Measurements from ENCODE around the gene BPHL. TPM values are rescaled to one million over a fixed set of nuclear protein-coding genes. Genes with fewer than 3 reads are reported as not detected.

The BPHL gene
- total and polyA plus RNA-seq, 4 donors: 21.4 to 53.1 (median 45.7) TPM

DNA sequence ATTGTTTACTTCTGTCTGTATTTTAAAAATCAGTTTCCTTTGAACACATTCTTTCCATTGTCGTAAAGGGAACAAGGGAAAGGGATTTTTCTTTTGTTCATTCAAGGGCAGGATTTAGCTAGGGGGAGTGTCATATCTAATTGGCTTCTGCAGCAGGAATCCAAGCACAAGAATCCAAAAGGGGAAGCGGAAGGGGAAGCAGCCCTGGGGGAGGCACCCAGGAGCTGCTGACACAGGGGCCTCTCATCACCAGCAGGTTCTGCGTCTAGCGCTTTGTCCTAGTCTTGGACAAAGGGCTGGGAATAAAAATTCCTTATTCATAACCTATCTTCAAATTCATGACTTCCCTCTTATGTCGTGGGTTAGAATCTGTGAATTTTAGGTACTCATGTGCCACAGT, 36.6 kb upstream of the BPHL start:
- Histone ChIP-seq H3K27me3 (ENCODE audit: control insufficient read depth, insufficient read depth, low read length) (no peaks in the 10 kb centered on the region), H3K4me3 (ENCODE audit: low read depth, low read length) (no peak overlapping the region), H3K4me1 (ENCODE audit: control insufficient read depth, insufficient read depth, low read length) (no peaks in the 10 kb centered on the region), H3K27ac (ENCODE audit: low read depth, low read length) (no peak overlapping the region), H3K9me3 (ENCODE audit: control insufficient read depth, insufficient read depth, low read length) (no peaks in the 10 kb centered on the region), H3K36me3 (ENCODE audit: control insufficient read depth, insufficient read depth, low read length) (peaks cover 49% of the 10 kb centered on the region)
- 66% methylated on average over 2 of the region's 5 CpGs for WGBS (ENCODE audit: insufficient coverage)
- DNase-seq (ENCODE audit: low read depth in 4 of 6, low spot score in 6 of 6): no peak

DNA sequence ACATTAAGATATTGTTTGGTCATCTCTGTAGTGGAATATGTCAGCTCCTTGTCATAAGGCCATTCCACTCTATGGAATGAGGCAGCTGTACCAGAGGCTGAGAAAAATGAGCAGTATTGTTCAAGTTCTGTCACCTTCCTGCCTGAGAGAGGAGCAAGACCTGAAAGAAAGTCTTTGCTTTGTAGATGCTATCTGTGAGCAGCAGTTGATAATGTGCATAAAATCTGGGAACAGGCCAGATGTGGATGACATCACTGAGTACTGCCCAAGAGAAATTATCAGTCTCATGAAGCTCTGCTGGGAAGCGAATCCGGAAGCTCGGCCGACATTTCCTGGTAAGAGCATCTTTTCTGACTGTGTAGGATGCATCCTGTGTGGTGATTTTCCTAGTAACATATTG, 33.4 kb upstream of the BPHL start:
- H3K4me1 ChIP-seq (ENCODE audit: control insufficient read depth, insufficient read depth, low read length): peaks cover 3% of the 10 kb centered on the region
- whole genome bisulfite sequencing (ENCODE audit: insufficient coverage): 93% methylated on average over 4 of the region's 4 CpGs
- H3K27ac ChIP-seq (ENCODE audit: low read depth, low read length): no peak overlapping the region
- no peaks in the 10 kb centered on the region for H3K9me3 ChIP-seq (ENCODE audit: control insufficient read depth, insufficient read depth, low read length)
- H3K27me3 ChIP-seq (ENCODE audit: control insufficient read depth, insufficient read depth, low read length): no peaks in the 10 kb centered on the region
- peaks cover 29% of the 10 kb centered on the region for H3K36me3 ChIP-seq (ENCODE audit: control insufficient read depth, insufficient read depth, low read length)
- H3K4me3 ChIP-seq (ENCODE audit: low read depth, low read length): no peak overlapping the region
- peak in 1 of 6 donors; percentile 8 for DNase-seq (ENCODE audit: low read depth in 4 of 6, low spot score in 6 of 6)

GRCh38 chr6:3086282-3086946, 32.1 kb upstream of the BPHL start:
- WGBS (ENCODE audit: insufficient coverage): no CpG with 5 or more reads among the region's 7 CpGs
- Histone ChIP-seq H3K27me3 (ENCODE audit: control insufficient read depth, insufficient read depth, low read length) (no peaks in the 10 kb centered on the region), H3K4me3 (ENCODE audit: low read depth, low read length) (no peak overlapping the region), H3K4me1 (ENCODE audit: control insufficient read depth, insufficient read depth, low read length) (peaks cover 3% of the 10 kb centered on the region), H3K36me3 (ENCODE audit: control insufficient read depth, insufficient read depth, low read length) (peaks cover 29% of the 10 kb centered on the region), H3K9me3 (ENCODE audit: control insufficient read depth, insufficient read depth, low read length) (no peaks in the 10 kb centered on the region), H3K27ac (ENCODE audit: low read depth, low read length) (no peak overlapping the region)
- DNase-seq (ENCODE audit: low read depth in 4 of 6, low spot score in 6 of 6): no peak

GRCh38 chr6:3088446-3088845, 30.1 kb upstream of the BPHL start:
- Histone ChIP-seq H3K4me3 (ENCODE audit: low read depth, low read length) (no peak overlapping the region), H3K27ac (ENCODE audit: low read depth, low read length) (peak overlapping the region; percentile 61), H3K36me3 (ENCODE audit: control insufficient read depth, insufficient read depth, low read length) (peaks cover 18% of the 10 kb centered on the region), H3K4me1 (ENCODE audit: control insufficient read depth, insufficient read depth, low read length) (peaks cover 3% of the 10 kb centered on the region), H3K9me3 (ENCODE audit: control insufficient read depth, insufficient read depth, low read length) (no peaks in the 10 kb centered on the region), H3K27me3 (ENCODE audit: control insufficient read depth, insufficient read depth, low read length) (no peaks in the 10 kb centered on the region)
- WGBS (ENCODE audit: insufficient coverage): 75% methylated on average over 4 of the region's 4 CpGs
- peak in 1 of 6 donors; percentile 18 for DNase-seq (ENCODE audit: low read depth in 4 of 6, low spot score in 6 of 6)

- no peaks in the 10 kb centered on the region for H3K9me3 ChIP-seq (ENCODE audit: control insufficient read depth, insufficient read depth, low read length)
- DNase-seq (ENCODE audit: low read depth in 4 of 6, low spot score in 6 of 6): peak in 2 of 6 donors; percentile 42 to 63
- H3K27ac ChIP-seq (ENCODE audit: low read depth, low read length): peak overlapping the region; percentile 61
- no peaks in the 10 kb centered on the region for H3K27me3 ChIP-seq (ENCODE audit: control insufficient read depth, insufficient read depth, low read length)
- no peak overlapping the region for H3K4me3 ChIP-seq (ENCODE audit: low read depth, low read length)
- peaks cover 16% of the 10 kb centered on the region for H3K36me3 ChIP-seq (ENCODE audit: control insufficient read depth, insufficient read depth, low read length)
- peaks cover 3% of the 10 kb centered on the region for H3K4me1 ChIP-seq (ENCODE audit: control insufficient read depth, insufficient read depth, low read length)
- 25% methylated on average over 2 of the region's 4 CpGs for WGBS (ENCODE audit: insufficient coverage)
These were observed 29.5 kb upstream of the BPHL start for GRCh38 chr6:3088968-3089367.

- no peak overlapping the region for H3K27ac ChIP-seq (ENCODE audit: low read depth, low read length)
- WGBS (ENCODE audit: insufficient coverage): no CpG with 5 or more reads among the region's 4 CpGs
These were observed 28.5 kb upstream of the BPHL start for GRCh38 chr6:3090013-3090412.

DNA sequence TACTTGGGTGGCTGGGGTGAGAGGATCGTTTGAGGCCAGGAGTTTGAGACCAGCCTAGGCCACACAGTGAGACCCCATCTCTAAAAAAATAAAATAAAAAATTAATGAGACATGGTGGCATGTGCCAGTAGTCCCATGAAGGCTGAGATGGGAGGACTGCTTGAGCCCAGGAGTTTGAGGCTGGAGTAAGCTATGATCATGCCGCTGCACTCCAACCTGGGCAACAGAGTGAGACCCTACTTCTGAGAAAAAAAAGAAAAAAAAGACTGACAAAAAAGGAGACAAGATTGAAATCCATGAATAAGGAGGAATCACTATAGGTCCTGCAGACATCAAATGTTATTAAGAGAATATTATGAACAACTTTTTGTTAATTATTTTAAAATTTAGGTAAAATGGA, 23.7 kb upstream of the BPHL start:
- H3K9me3 ChIP-seq (ENCODE audit: control insufficient read depth, insufficient read depth, low read length): no peaks in the 10 kb centered on the region
- no peak overlapping the region for H3K4me3 ChIP-seq (ENCODE audit: low read depth, low read length)
- no peak overlapping the region for H3K27ac ChIP-seq (ENCODE audit: low read depth, low read length)
- no peaks in the 10 kb centered on the region for H3K27me3 ChIP-seq (ENCODE audit: control insufficient read depth, insufficient read depth, low read length)
- no peaks in the 10 kb centered on the region for H3K4me1 ChIP-seq (ENCODE audit: control insufficient read depth, insufficient read depth, low read length)
- 100% methylated on average over 1 of the region's 2 CpGs for WGBS (ENCODE audit: insufficient coverage)
- DNase-seq (ENCODE audit: low read depth in 4 of 6, low spot score in 6 of 6): no peak
- H3K36me3 ChIP-seq (ENCODE audit: control insufficient read depth, insufficient read depth, low read length): peaks cover 26% of the 10 kb centered on the region

More at GRCh38 chr6:3090013-3090412, 28.5 kb upstream of the BPHL start:
- Histone ChIP-seq H3K9me3 (ENCODE audit: control insufficient read depth, insufficient read depth, low read length) (no peaks in the 10 kb centered on the region), H3K36me3 (ENCODE audit: control insufficient read depth, insufficient read depth, low read length) (peaks cover 15% of the 10 kb centered on the region), H3K4me1 (ENCODE audit: control insufficient read depth, insufficient read depth, low read length) (peaks cover 3% of the 10 kb centered on the region), H3K27me3 (ENCODE audit: control insufficient read depth, insufficient read depth, low read length) (no peaks in the 10 kb centered on the region), H3K4me3 (ENCODE audit: low read depth, low read length) (no peak overlapping the region)
- DNase-seq (ENCODE audit: low read depth in 4 of 6, low spot score in 6 of 6): peak in 2 of 6 donors; percentile 5 to 14

GRCh38 chr6:3102875-3103274, 15.6 kb upstream of the BPHL start:
- WGBS (ENCODE audit: insufficient coverage): no CpG with 5 or more reads among the region's 3 CpGs
- Histone ChIP-seq H3K4me1 (ENCODE audit: control insufficient read depth, insufficient read depth, low read length) (no peaks in the 10 kb centered on the region), H3K36me3 (ENCODE audit: control insufficient read depth, insufficient read depth, low read length) (peaks cover 43% of the 10 kb centered on the region), H3K9me3 (ENCODE audit: control insufficient read depth, insufficient read depth, low read length) (no peaks in the 10 kb centered on the region), H3K27me3 (ENCODE audit: control insufficient read depth, insufficient read depth, low read length) (no peaks in the 10 kb centered on the region), H3K4me3 (ENCODE audit: low read depth, low read length) (no peak overlapping the region), H3K27ac (ENCODE audit: low read depth, low read length) (no peak overlapping the region)
- no peak for DNase-seq (ENCODE audit: low read depth in 4 of 6, low spot score in 6 of 6)

DNA sequence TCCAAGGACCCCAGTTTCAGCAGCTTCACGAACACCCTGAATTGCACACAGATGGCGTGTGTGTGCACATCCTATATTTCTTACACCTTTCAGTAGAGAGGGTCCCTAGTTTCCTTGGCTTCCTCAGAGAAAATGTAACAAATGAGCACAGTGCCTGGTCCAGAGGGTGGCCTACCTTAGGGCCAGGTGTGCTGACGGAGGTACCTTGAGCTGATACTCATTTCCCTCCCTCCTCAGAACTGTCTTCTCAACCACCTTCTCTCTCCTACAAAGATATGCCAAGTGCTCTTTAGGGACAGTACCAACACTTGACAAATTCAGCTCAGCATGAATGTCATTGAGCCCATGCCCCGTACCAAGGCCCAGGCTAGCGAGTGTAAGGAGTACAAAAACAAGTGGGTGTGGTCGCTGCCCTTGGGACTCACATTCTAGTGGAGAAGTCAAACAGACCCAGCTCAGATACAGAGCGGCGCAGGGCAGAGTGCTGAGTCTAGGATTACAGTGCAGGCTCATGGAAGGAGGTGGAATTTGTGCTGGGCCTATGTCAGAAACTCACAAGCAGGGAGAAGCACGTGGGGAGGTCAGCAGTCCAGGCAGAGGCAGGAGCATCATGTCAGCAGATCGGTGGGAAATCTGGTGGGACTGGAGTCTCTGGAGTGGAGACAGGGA, 9.6 kb upstream of the BPHL start:
- Histone ChIP-seq H3K27me3 (ENCODE audit: control insufficient read depth, insufficient read depth, low read length) (no peaks in the 10 kb centered on the region), H3K9me3 (ENCODE audit: control insufficient read depth, insufficient read depth, low read length) (no peaks in the 10 kb centered on the region), H3K4me1 (ENCODE audit: control insufficient read depth, insufficient read depth, low read length) (no peaks in the 10 kb centered on the region), H3K36me3 (ENCODE audit: control insufficient read depth, insufficient read depth, low read length) (peaks cover 50% of the 10 kb centered on the region), H3K4me3 (ENCODE audit: low read depth, low read length) (no peak overlapping the region), H3K27ac (ENCODE audit: low read depth, low read length) (no peak overlapping the region)
- 86% methylated on average over 10 of the region's 10 CpGs for WGBS (ENCODE audit: insufficient coverage)
- no peak for DNase-seq (ENCODE audit: low read depth in 4 of 6, low spot score in 6 of 6)

DNA sequence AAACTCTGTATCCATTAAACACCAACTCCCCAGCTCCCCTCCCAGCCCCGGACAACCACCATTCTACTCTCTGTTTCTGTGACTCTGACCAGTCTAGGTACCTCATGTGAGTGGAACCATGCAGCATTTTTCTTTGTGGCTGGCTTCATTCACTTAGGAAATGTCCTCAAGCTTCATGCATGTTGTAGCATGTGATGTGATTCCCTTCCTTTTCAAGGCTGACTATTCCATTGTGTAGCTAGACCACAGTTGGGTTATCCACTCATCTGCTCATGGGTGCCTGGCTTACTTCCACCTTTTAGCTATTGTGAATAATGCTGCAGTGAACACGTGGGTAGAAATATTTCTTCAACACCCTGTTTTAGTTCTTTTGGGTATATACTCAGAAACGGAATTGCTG, 8.8 kb upstream of the BPHL start:
- H3K36me3 ChIP-seq (ENCODE audit: control insufficient read depth, insufficient read depth, low read length): peaks cover 52% of the 10 kb centered on the region

More for the DNA sequence above, 8.8 kb upstream of the BPHL start:
- DNase-seq (ENCODE audit: low read depth in 4 of 6, low spot score in 6 of 6): no peak
- H3K4me1 ChIP-seq (ENCODE audit: control insufficient read depth, insufficient read depth, low read length): no peaks in the 10 kb centered on the region
- WGBS (ENCODE audit: insufficient coverage): no CpG with 5 or more reads among the region's 3 CpGs
- H3K27me3 ChIP-seq (ENCODE audit: control insufficient read depth, insufficient read depth, low read length): no peaks in the 10 kb centered on the region
- no peaks in the 10 kb centered on the region for H3K9me3 ChIP-seq (ENCODE audit: control insufficient read depth, insufficient read depth, low read length)
- H3K27ac ChIP-seq (ENCODE audit: low read depth, low read length): no peak overlapping the region
- H3K4me3 ChIP-seq (ENCODE audit: low read depth, low read length): no peak overlapping the region

Data from spinal cord (tissue), 10 donors.